Retina (tissue), 1 donor: Measurements from ENCODE around the gene HADHB.
"Not testable (repeated sequence)": the region's sequence is repeated elsewhere in the genome, so short reads cannot be mapped to it uniquely, and the experiment has no call there.

Experiments
- DNase-seq: peaks from one replicate; pipeline ENCODE4 v3.0.0-alpha.2; 2016

The HADHB gene

GRCh38 chr2:26245810-26246209 lies 1.1 kb downstream of the HADHB start:
- DNase-seq, result no peak

- DNase-seq, result no peak
Observed at GRCh38 chr2:26246818-26247217, 2.1 kb downstream of the HADHB start.

GRCh38 chr2:26249625-26250024 lies 4.9 kb downstream of the HADHB start:
- DNase-seq, result no peak

GRCh38 chr2:26251893-26252292 lies 7.2 kb downstream of the HADHB start:
- DNase-seq, result no peak

GRCh38 chr2:26255759-26256384 lies 11.1 kb downstream of the HADHB start:
- no peak for DNase-seq

- not testable (repeated sequence) for DNase-seq
Observed at GRCh38 chr2:26258836-26259235, 14.1 kb downstream of the HADHB start.

- DNase-seq, result no peak
Observed at GRCh38 chr2:26268213-26268612, 23.5 kb downstream of the HADHB start.

GRCh38 chr2:26268670-26269385 lies 24.1 kb downstream of the HADHB start:
- DNase-seq, result not testable (repeated sequence)

- no peak for DNase-seq
Observed at GRCh38 chr2:26269571-26270158, 24.9 kb downstream of the HADHB start.

GRCh38 chr2:26270373-26270772 lies 25.6 kb downstream of the HADHB start:
- no peak for DNase-seq

GRCh38 chr2:26273501-26273900 lies 28.8 kb downstream of the HADHB start:
- no peak for DNase-seq

- DNase-seq, result no peak
Observed at GRCh38 chr2:26274058-26274613, 29.4 kb downstream of the HADHB start.

GRCh38 chr2:26276484-26277227 lies 31.9 kb downstream of the HADHB start:
- no peak for DNase-seq

- no peak for DNase-seq
Observed at GRCh38 chr2:26279886-26280285, 35.1 kb downstream of the HADHB start.

- no peak for DNase-seq
Observed at GRCh38 chr2:26281226-26281625, 36.5 kb downstream of the HADHB start.

- DNase-seq, result no peak
Observed at GRCh38 chr2:26283606-26284005, 38.9 kb downstream of the HADHB start.

- DNase-seq, result no peak
Observed at GRCh38 chr2:26284132-26284531, 39.4 kb downstream of the HADHB start.

GRCh38 chr2:26285931-26286330 lies 41.2 kb downstream of the HADHB start:
- no peak for DNase-seq

GRCh38 chr2:26290001-26290400 lies 45.3 kb downstream of the HADHB start:
- no peak for DNase-seq

GRCh38 chr2:26292646-26293045 lies 47.9 kb downstream of the HADHB start:
- DNase-seq, result no peak

GRCh38 chr2:26295511-26295910 lies 50.8 kb downstream of the HADHB start:
- no peak for DNase-seq

GRCh38 chr2:26297061-26297460 lies 52.3 kb downstream of the HADHB start:
- DNase-seq, result no peak

- DNase-seq, result no peak
Observed at GRCh38 chr2:26298286-26298637, 53.5 kb downstream of the HADHB start.
